PFSK-1 (cell line): ENCODE results near the gene PSORS1C1.

ENCODE experiments used
- FOXP2 ChIP-seq: optimal IDR thresholded peaks from 2 replicates; pipeline ENCODE3; 2011; ENCODE audit warnings: borderline replicate concordance, control low read depth, inconsistent platforms; ENCODE audit not compliant: insufficient read depth; ENCODE audit errors: extremely low read length, extremely low read depth
- POLR2AphosphoS5 ChIP-seq: IDR thresholded peaks from 2 replicates; pipeline ENCODE4 v1.6.1; 2012; ENCODE audit warnings: low read depth, mild to moderate bottlenecking, control low read depth, low read length, moderate library complexity
- REST ChIP-seq, 2 experiments: IDR thresholded peaks; 2 replicates each; pipeline versions ENCODE4 v1.6.1 to v1.8.0; 2011 to 2012; ENCODE audit warnings: low read depth in 2 of 2, low read length in 2 of 2, control low read depth in 1 of 2, inconsistent platforms in 1 of 2, mild to moderate bottlenecking in 1 of 2, moderate library complexity in 1 of 2; ENCODE audit not compliant: insufficient read depth in 1 of 2
- SIN3A ChIP-seq: IDR thresholded peaks from 2 replicates; pipeline ENCODE4 v1.6.1; 2012; ENCODE audit warnings: mild to moderate bottlenecking, low read length, moderate library complexity, borderline replicate concordance; ENCODE audit not compliant: insufficient read depth
- TAF1 ChIP-seq: IDR thresholded peaks from 2 replicates; pipeline ENCODE4 v1.6.1; 2012; ENCODE audit warnings: low read length, control low read depth, borderline replicate concordance; ENCODE audit not compliant: insufficient read depth

The PSORS1C1 gene

DNA sequence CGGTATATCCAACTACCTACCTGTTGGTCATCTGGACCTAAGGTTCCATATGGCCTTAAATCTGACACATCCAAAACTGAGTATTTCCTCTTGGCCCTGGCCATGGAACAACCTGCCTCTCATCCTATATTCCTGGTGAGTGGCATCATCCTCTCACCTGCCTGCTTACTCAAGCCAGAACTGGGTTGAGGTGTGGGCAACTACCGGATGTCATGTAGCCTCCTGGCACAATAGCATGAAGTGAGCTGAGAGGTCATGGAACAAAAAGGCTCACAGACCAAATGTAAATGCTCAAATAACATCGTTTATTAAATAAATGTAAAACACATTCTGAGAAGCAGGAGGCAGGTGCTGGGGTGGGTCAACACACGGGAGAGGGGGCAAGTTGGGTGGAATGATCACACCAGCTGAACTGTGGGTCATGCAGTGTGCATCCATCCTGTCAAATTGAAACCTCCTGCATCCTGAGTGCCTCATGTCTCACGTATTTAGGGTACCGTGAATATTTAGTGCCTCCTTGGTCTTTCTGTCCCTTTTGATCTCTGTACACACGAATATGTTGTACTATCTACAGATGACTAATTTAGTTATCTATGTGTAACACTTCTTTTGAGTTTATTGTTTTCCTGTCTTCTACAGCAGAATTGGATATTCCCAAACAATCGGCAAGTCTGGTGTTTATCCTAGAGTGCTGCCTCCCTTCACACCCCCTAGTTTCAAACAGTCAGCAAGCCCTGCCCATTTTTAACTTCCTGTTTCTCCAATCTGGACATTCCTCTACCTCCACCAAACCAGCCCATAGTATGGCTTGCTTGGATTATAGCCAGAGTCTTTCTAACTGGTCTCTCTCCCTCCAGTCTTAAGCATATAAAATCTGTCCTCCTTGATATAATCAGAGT, 63.8 kb downstream of the PSORS1C1 start:
- TF ChIP-seq REST (IDR thresholded peaks at IDR 0.05; ENCODE audit: insufficient read depth in 1 of 2, low read depth in 2 of 2, low read length in 2 of 2) (no peak), POLR2AphosphoS5 (no peak), FOXP2 (no peak)

GRCh38 chr6:31179042-31179386, 64.4 kb downstream of the PSORS1C1 start:
- no peak for TF ChIP-seq SIN3A
- no peak for TF ChIP-seq REST (IDR thresholded peaks at IDR 0.05; ENCODE audit: insufficient read depth in 1 of 2, low read depth in 2 of 2, low read length in 2 of 2)
- TF ChIP-seq TAF1 = no peak
- no peak for TF ChIP-seq FOXP2
- no peak for TF ChIP-seq POLR2AphosphoS5

DNA sequence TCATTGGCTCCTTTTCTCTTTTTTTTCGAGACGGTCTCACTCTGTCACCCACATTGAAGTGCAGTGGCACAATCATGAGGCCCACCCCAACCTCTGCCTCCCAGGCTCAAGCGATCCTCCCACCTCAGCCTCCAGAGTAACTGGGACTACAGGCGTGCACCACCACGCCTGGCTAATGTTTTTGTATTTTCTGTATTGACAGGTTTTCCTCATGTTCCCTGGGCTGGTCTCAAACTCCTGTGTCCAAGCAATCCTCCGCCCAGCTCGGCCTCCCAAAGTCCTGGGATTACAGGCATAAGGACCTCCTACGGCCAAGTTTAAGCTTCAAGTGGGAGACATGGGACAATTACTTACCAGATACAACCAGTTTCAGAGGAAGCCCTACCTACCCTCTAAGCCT, 65.3 kb downstream of the PSORS1C1 start:
- TF ChIP-seq REST (IDR thresholded peaks at IDR 0.05; ENCODE audit: insufficient read depth in 1 of 2, low read depth in 2 of 2, low read length in 2 of 2) (no peak), FOXP2 (no peak), SIN3A (no peak), TAF1 (no peak)

DNA sequence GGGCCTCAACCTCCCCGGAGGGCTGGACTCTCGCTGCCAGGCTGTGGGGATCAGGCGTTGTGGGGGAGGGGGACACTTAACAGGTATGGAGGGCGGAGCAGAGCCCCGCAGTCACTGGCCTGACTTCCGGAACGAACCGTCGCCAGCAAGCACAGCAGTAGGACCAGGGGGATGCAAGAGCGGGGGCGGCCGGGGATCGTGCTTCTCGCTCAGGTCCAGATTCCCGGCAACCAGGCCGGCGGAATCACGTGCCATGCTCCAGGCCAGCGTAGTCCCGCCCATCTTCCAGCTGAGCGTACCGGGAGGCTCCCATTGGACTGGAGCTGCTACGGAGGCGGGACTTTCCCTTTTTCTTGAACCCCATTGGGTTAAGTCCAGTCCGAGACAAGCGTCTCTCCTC, 65.9 kb downstream of the PSORS1C1 start:
- no peak for TF ChIP-seq FOXP2
- no peak for TF ChIP-seq POLR2AphosphoS5
- TF ChIP-seq SIN3A = no peak
- TF ChIP-seq REST (IDR thresholded peaks at IDR 0.05; ENCODE audit: insufficient read depth in 1 of 2, low read depth in 2 of 2, low read length in 2 of 2) = no peak
- TF ChIP-seq TAF1 = no peak
